ENCODE results near the gene TMEM184A.

The TMEM184A gene

DNA sequence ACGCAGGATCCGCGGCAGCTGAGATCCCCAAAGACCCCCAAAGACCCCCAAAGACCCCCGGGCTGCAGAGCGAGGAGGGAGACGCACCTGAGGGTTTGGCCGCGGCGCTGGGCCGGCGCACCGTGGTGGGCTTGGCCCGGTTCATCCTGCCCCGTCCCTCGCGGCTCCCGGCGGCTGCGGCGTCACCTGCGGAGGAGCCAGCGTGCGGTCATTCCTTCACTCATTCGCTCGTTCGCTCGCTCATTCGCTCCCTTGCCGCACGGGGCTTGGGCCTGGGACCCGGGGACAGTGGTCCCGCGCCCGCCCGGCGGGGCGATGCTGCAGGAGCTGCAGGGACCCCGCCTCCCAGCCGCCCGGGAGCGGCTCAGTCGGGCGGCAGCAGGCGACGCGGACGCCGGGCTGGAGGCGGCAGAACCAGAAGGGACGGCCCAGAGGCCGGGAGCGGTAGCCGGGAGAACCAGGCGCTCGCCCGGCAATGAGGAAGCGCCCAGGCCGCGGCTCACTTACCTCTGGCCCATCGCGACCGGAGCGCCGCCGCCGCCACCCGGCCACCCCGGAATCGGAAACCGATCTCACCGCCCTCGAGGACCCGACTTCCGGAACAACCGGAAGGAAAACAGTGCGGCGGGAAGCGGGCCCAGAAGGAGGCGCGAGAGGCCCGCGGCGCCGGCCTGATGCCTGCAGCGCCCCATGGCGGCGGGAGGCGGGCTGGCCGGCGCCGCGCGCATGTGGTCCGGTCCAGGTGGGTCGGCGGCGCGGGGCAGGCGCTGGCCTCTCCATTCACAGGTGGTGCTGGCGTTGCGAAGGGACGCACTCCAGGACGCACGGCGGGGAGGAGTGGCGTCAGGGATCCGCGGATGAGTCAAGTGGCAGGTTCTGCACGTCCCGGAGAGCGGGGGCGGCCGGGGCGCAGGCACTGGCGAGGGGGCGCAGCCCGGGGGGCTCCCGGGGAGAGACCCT, 51.9 kb downstream of the TMEM184A start, which contains the start of gene INTS1:
INTS1 (minus strand) TSS at position 574 of the 960 bp plus-strand sequence; CDS start at position 145, 429 bp downstream.
- peak; percentile 97 for DNase-seq (ENCODE audit: low read depth, low spot score)

DNA sequence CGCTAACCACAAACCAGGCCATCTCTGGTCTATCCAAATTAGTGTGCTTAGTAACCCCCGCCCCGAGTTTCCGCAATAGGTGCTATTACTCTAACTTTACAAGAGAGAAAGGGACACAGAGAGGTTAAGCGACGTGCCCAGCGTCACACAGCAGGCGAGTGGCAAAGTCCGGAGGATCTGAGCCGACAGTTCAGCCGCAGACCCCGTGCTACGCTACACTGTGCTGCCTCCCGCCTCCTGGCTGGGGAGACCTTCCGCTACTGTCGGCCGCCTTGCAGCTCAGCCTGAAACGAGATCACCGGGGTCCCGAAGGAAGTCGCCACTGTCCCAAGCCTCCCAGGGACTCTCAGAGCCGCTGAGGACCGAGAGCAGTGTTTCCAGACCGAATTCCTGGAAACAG, 52.6 kb downstream of the TMEM184A start:
- DNase-seq (ENCODE audit: low read depth, low spot score), result no peak

DNA sequence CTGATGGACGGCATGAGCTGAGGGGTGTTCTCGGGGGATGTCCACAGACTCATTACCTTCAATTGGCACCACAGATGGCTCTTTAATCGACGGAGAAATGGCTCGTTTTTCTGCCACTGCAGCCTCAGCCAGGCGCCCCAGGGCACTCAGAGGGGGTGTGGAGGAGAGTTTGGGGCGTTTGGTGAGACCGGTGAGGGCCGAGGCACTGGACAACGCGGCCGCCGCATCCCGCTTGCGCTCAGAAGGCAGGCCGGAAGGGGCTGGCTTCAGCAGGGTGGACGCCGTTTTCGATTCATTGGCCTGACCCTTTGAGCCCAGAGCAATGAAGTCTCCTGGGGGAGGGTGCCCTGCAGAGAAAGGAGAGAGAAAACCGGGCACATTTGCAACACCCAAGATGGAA, 53.2 kb downstream of the TMEM184A start:
- no peak for DNase-seq (ENCODE audit: low read depth, low spot score)

DNA sequence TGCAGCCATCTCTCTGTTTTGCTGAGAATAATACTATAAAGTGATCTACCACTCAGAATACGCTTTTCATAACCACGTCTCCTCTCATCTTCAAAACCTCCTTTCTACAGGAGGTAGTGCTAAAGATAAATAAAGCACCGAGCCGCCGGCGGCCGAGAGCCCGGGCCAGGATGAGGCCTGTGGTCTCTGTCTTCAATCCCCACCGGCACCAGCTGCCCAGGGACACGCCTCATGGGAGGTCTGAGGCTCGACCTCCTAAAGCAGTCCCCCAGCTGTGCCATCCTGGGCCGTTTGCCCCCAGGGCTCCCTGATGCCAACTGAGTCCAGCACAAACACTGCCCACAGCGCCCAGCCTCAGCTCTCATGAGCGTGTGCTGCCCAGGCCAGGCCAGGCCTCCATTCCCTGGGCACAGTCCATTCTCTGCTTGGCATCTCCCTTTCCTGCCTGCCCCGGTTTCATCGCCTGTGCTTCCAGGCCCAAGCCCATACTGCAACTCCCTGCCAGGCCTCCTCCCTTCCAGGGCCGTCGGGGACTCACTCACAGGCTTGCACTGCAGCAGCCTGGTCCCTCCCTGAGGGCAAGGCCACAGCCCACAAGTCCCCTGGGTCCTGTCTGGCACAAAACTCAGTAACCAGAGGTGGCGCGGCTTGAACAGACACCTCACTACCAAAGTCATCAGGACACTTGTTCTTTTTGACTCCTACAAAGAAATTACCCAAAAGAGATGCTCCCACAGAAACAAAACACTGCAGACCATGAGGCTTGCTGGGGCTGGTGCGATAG, 54.3 kb downstream of the TMEM184A start:
- no peak for DNase-seq (ENCODE audit: low read depth, low spot score)

DNA sequence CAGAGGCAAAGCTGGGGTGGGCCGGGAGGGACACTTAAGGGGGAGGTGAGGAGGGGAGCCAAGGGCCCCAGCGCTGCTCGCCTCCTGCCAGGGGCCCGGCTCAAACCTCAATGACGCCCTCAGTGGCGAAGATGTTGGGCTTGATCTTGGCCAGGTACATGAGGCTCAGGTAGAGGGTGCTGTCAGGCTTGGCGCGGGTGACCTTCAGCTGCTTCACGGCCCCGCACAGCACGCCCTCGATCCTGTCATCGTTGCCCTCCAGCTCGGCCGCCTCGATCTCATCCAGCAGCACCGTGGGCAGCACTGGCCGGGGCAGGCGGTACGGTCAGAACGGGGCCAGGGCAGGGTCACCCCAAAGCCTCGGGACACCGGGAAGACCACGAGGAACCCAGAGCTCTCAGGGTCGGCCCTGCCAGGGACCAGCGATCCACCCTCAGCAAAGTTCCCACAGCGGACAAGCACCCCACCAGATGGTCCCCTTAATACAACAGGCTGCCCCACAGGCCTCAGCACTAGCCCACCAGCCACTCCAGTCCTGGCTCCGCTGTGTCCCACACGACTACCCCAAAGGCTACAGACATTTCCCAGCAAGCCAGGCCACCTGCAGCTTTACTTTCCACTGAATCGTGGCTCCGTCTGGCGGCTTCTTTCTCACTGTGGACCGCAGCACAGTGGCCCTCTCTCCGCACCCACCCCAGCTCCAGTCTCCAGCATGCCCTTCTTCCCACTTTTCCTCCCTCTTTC, 55.8 kb downstream of the TMEM184A start:
- DNase-seq (ENCODE audit: low read depth, low spot score), result no peak

DNA sequence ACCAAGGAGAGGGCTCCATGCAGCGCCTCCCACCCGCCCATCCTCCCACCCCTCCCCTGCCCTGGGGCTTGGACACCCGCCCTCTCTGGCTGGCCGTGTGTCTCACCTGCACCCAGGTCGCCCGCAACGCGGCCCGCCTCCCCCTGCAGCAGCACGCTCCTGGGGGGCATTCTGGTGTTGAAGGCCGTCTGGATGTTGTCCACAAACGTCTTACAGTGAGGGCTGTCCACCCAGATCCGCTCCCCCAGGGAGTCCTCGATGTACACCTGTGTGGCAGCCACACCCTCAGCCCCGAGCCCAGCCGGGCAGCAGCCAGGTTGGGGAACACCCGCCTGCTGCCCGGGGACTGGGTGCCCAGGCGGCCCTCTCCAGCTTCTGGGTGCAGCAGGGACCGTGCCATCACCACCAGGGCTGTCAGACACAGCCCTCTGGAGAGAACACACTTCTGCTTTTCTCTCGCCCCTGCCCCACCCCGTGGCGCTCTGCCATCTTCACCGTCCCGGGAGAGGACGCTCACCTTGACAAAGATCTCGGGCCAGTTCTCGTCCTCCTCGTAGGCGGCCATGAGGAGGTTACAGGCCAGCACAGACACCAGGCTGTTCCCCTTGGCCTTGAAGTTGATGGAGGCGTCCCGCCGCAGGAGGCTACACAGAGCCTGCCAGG, 56.5 kb downstream of the TMEM184A start:
- DNase-seq (ENCODE audit: low read depth, low spot score), result no peak

DNA sequence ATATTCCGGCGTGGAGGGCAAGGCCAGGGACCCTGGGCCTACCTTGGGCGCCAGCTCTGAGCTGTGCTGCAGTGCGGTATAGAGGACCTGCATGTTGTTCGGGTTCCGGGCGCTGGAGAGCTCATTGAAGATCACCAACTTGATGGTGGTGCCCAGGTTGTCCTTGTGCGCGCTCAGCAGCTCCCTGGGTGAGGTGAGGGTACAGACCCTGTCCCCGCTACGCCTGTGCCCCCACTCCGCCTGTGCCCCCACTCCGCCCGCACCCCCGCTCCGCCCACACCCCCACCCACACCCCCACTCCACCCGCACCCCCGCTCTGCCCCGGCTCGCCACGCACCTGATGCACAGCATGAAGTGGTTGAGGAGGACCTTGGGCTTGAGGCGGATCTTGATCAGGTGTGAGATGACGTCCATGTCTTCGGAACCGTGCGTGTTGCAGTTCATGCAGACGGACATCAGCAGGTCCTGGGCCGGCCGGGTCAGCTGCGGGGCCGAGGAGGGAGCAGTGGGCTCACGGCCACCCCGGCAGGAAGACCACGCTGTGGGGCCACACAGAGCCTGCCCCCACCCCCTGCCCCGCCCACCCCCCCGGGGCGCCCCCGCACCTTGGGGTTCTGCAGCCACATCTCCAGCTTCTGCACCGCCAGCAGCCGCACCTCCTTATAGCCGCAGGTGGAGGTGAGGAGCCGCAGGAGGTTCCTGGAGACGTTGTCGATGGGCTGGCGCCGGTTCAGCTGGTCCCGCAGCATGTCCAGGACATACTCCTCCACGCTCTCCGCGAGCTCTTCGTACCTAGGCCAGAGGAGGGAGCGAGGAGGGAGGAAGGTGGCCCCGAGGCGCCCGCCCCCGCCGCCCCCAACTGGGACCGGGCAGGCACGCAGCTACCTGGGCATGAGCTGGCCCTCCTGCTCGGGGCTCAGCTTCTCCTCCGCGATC, 57.4 kb downstream of the TMEM184A start:
- DNase-seq (ENCODE audit: low read depth, low spot score), result no peak

DNA sequence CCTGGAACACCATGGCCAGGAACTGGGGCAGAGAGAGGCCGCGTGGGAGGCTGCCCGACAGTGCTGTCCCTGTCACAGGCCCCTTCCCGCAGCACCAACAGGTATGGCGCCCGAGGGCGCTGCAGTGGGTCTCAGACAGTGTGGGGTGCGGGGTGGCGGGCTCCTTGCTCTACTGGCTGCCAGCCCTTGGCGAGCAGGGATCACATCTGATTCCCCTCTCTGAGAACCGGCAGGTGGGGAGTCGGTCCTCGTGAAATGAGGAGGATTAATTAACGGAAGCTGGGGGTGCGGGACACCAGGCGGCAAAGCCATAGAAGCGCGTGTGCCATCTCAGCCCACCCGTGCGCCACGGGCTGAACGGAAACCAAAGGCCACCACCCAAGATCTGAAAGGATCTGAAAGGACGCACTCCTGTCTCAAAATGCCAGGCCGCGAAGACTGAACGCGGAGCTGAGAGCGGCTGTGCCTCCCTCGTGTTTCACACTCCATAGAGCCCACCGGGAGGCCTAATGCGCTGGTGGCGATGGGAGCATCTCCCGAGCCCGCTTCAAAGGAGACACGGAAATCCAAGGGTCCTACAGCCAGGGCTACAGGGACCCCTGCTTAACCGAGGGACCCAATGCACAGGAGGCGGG, 58.6 kb downstream of the TMEM184A start:
- DNase-seq (ENCODE audit: low read depth, low spot score), result no peak

DNA sequence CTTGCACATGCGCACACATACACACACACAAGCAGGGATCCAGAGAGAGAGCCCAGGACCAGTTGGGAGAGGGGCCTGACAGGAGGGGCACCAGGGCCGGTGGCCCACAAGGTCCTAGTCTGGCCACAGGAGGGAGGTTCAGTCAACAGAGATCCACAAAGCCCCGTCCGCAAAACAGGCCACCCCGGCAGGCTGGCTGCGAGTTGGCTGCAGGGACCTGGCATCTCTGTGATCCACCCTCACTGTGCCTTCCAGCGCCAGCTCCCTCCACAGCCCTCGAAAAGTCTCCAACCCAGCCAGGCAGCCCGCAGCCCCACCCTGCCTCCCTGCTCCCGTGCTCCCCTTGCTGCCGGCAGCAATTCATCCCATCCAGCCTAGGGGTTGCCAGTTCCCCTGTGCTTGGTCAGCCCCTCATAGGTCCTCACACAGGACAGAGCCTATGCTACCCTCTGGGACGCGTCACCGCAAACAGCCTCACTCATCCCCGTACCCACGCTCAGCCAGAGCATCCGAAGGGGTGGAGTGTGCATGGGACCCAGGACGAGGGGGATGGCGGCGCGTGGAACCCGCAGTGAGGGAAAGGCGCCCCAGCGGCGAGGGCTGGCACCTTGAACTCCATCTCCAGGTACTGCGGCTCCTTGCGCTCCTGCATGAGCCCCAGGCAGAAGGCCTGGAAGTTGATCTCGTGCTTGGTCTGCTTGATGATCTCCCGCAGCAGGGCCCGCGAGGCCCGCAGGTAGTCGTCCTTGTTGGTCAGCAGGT, 59.3 kb downstream of the TMEM184A start:
- no peak for DNase-seq (ENCODE audit: low read depth, low spot score)

DNA sequence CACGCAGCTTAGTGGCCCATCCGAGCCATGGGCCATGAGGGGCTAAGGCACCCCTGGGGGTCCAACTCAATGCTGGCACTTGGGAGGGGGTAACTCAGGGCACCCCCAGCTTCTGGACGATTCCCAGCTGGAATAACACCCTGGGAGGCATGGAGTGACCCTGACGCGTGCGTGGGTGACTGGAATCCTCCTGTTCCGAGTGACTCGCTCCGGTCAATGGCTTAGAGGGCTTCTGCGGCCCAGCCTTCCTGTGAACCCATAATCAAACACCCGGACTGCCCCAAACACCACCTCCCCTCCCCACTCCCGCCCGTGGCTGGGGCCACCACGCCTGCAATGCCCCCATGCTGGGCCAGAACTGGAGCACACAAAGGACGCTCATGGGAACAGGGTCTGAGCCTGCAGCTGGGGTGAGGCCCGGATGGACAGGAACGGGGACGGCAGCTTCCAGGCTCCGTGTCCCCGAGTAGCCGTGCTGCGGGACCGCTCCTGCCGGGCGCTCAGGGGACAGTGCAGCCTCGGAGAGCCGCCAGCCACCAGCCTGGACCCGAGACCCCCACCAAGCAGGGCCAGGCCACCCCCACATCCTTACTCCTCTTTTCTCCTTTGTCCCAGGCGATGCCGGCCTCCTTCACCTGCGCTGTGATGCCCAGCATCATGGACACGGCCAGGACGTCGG, 60.3 kb downstream of the TMEM184A start:
- DNase-seq (ENCODE audit: low read depth, low spot score), result no peak

DNA sequence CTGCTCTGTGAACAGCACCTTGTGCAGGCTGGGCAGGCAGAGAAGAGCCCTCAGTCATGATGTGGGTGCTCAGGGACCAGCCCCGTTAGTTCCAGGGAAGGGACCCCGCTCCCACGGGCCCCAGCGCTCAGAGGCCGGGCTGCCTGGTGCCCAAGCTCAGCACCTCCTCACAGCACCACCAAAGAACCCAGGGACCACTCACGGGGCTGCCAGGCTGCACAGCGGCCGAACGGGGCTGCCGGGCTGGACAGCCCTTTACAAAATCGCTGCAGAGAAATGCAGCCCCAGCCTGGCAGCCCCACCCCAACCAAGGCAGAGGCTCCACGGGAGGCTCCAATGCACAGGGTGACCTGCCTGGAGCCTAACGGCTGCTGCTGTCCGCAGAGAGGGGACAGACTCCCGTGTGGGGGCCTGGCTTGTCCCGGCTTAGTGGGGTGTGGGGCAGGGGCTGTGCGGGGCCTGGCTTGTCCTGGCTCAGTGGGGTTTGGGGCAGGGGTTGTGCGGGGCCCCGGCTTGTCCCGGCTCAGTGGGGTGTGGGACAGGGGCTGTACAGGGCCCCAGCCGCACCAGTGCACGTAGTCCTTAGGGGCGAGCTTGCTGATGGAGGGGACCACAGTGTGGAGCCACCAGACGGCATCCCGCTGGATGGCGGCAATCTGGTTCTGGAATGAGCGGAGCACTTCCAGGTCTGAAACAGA, 61.0 kb downstream of the TMEM184A start:
- no peak for DNase-seq (ENCODE audit: low read depth, low spot score)

DNA sequence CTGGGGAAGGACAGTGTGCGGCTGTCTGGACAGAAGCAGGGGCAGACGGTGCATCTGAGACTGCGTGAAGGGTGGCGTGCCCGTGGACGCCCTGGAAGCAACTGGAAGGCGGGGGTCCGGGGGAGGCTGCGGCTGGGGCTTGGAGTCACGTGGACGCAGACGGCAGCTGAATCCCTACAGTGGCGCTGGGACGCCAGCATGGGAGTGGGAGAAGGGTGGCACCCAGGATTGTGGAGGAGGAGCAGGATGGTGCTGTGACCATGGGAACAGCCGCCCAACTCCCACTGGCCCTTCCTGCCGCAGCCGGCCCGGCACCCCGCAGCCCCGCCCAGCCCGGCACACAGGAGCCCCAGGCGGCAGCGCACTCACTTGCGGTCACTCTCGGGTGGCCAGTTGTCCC, 61.6 kb downstream of the TMEM184A start:
- no peak for DNase-seq (ENCODE audit: low read depth, low spot score)

DNA sequence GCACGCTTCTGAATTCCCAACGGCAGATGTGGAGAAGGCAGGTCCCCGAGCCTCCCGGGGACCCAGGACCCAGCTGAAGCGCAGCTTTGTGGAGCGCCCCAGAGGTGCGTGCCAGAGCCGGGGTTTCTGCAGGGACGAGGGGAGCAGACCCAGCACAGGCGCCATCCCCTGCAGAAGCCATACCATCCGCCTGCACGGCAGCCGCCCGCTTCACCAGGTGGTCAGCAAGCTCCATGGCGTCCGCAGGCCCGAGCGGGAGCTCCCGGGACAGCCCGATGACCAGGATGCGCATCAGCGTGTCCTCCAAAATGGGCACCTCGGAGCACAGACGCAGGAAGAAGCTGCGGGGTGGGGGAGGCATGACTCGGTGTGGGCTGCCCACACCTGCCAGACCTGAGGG, 62.4 kb downstream of the TMEM184A start:
- DNase-seq (ENCODE audit: low read depth, low spot score), result no peak

DNA sequence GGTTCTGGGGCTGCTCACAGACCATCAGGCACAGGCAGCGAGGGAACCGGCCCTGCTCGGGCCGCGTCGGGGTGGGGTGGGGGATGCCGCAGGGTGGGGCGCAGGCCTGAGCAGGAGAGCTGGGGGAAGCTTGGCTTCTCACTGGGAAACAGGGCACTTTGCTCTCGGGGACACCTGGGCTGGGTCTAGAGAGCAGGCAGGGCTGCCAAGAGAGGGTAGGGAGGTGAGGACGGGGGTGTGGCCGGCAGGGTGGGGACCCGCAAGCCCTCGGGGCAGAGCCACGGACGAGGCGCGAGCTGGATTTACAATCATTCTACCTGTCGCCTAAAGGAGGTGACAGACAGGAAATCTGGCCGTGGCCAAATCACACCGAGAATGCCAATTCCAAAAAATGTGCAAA, 62.9 kb downstream of the TMEM184A start:
- no peak for DNase-seq (ENCODE audit: low read depth, low spot score)

DNA sequence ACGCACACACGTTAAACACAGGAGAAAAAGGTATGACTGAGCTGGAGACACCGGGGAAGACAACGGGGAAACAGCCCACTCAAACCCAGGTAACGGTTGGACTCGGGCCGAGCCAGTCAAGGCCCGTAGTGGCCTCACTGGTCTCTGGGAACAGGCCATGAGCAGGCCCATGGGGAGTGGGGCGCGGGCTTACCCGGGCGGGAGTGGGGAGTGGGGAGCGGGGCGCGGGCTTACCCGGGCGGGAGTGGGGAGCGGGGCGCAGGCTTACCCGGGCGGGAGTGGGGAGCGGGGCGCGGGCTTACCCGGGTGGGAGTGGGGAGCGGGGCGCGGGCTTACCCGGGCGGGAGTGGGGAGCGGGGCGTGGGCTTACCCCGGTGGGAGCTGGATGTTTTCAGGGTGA, 63.4 kb downstream of the TMEM184A start:
- no peak for DNase-seq (ENCODE audit: low read depth, low spot score)
